GM21786 (cell line): Measurements from ENCODE around the gene LMBRD2.
"Not testable (repeated sequence)": the region's sequence is repeated elsewhere in the genome, so short reads cannot be mapped to it uniquely, and the experiment has no call there.

ENCODE experiments used
- ATAC-seq: cut with Tn5 transposase; IDR thresholded peaks from one replicate; pipeline ENCODE4 v1.9.1; 2021; ENCODE audit not compliant: unreplicated experiment

The LMBRD2 gene

DNA sequence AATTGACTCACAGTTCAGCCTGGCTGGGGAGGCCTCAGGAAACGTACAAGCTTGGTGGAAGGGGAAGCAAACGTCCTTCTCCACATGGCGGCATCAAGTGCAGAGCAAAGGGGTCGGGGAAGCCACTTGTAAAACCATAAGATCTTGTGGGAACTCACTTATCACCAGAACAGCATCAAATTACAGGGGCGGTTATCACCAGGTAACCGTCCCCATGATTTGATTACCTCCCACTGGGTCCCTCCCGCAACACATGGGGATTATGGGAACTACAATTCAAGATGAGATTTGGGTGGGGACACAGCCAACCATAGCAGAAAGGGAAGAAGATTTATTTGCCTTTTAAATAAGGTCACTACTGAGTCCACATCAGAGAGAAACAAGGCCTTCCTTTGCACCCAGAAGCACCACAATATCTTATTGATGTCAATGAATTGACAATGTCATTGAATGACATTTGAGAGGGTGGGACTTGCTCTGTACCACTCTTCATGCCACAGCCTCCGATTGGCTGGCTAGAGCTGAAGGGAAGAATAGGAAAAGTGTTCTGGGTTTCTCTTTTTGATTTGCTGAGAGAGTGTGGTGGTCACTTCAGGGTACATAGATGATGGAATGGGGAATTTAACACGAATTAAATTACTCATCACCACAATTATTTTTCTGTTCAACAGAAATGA lies 11.3 kb upstream of the LMBRD2 start:
- ATAC-seq = no peak

DNA sequence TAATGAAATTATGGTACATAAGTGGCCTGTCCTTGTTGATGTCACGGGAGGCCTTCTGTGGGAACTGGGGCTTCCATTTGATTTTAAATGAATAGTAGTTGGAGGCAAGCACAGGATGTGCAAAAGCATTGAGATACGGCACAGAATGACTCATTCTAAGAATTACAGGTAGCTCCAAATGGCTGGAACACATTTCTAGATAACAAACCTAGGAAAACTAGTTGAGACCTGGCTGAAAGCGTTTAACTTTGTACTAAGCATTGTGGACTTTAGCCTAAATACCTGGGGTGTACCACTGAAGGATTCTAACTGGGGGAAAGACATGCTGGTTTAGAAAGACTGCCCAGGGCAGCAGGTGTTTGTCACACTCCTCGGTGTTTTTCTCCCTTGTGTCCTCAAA lies 9.7 kb upstream of the LMBRD2 start:
- no peak for ATAC-seq

DNA sequence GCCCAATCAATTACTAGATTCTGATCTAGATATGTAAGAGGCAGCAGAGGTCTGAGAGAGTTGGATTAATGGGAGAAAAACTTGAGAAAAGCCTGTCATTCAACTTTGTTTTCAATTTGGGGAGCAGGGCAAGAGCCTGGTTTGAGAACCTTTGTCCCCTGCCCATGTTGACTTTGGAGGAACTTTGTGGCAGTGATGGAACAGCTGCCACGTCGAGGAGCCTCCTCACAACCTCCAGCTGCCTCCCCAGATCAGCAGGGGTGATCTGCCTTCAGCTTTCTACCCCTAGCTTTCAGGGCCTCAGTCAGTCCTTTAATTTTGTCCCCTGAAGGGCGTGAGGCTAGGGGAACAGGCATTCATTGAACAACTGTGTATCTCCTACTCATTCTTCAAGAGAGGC lies 8.9 kb upstream of the LMBRD2 start:
- ATAC-seq = no peak

DNA sequence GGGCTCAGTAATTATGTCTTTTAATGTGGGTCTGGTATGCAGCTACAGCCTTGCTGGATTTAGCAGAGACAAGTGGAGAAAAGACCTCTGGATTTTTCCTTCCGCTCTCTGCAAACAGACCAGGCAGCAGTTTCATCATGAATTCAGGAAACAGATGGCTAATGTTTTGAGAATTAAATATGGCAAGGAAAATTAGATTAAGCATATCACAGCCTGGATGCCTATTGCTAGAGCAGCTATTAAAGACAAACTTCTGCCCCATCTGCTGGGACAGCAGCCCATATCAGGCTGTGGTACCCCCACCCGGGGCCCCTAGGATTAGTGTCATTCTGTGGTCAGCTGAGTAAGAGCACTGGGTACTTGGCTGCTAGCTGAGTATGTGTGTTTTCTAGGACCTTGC lies 6.5 kb upstream of the LMBRD2 start:
- no peak for ATAC-seq

DNA sequence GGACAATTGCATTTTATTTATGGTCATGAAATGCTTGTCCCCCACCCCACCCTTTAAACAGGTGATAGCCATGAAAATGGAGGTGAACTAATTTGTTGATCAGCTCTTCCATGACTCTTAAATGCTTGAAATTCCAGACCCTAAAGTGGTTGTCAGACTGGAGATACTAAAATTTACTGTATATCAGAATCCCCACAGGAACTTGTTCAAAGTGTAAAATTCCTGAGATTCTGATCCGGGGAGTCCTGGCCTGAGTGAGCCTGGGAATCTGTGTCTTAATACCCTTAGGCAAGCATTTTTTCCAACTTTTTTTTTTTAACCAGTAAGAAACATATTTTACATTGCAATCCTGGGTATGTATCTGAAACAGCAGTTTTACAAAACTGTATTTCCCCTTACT lies 4.9 kb upstream of the LMBRD2 start:
- ATAC-seq = no peak

DNA sequence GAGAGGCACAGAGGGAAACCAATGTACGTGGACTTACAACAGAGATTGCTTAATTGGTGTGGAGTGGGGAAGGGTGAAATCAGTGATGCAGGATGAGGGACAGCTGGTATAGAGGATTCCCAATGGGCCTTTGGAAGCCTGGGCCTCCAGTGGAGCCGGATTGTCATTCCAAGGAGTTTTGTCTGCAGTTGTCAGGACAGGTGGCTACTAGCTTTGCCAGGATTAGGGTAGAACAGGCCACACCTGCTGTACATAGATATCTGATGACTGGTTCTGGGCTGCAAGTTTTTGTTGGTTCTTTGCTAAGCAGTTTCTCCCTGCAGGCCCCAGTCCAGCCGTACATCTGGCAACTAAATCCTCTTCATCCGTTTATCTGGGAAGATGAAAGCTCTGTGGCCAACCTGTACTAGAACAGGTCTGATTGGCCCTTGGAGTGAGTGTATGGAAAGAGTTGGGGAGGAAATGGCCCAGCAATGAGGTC lies 4.5 kb upstream of the LMBRD2 start:
- no peak for ATAC-seq

DNA sequence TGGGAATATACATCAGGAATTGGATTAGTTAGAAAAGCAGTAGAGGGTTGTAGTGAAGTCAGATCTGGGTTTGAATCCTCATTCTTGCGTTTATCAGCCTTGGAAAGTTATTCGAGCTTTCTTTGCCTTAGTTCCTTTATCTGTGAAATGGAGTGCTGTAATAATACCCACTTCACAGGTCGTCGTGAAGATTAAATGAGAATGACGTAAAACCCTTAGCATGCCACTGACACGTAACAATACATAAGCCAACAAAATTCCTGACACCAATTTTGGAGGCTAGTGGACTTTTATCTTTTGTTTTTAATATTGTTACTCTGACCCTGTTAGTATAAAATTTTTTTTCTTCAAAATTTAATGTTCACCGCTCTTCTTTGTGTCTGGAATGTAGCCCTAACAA lies 3.6 kb upstream of the LMBRD2 start:
- no peak for ATAC-seq

DNA sequence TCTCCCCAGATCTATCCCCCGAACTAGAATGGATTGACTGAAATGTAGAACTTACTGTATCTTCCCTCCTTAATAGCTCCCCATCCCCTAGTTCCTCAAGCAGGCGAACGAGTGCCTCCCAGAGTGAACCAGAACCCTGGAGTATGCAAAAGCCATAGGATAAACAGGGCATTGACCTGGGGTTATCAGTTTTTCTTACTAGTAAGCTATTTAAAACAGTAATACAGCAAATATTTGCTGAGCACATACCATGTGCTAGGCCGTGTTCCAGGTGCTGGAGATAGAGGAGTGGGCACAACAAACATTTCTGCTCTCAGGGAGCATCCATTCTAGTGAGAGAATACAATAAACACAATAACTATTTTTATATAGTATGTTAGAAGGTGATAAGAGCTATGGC lies 2.0 kb upstream of the LMBRD2 start:
- no peak for ATAC-seq

DNA sequence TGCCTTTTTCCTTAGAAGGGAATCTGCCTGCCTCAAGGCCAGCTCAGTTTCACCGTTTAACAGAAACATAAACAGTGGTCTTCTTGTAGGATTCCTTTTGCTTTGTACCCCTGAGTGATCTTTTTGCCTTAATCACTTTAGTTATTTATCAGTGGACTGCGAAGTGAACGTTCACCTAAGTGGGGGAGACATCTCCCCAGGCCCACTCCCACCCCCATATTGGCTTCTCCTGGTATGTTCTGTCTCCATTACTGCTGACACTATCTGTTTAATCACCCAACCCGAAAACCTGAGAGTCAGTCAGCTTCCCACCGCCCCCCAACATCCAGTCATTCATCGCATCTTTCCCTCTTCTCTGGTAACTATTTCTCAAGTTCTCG lies 1.6 kb upstream of the LMBRD2 start:
- no peak for ATAC-seq

DNA sequence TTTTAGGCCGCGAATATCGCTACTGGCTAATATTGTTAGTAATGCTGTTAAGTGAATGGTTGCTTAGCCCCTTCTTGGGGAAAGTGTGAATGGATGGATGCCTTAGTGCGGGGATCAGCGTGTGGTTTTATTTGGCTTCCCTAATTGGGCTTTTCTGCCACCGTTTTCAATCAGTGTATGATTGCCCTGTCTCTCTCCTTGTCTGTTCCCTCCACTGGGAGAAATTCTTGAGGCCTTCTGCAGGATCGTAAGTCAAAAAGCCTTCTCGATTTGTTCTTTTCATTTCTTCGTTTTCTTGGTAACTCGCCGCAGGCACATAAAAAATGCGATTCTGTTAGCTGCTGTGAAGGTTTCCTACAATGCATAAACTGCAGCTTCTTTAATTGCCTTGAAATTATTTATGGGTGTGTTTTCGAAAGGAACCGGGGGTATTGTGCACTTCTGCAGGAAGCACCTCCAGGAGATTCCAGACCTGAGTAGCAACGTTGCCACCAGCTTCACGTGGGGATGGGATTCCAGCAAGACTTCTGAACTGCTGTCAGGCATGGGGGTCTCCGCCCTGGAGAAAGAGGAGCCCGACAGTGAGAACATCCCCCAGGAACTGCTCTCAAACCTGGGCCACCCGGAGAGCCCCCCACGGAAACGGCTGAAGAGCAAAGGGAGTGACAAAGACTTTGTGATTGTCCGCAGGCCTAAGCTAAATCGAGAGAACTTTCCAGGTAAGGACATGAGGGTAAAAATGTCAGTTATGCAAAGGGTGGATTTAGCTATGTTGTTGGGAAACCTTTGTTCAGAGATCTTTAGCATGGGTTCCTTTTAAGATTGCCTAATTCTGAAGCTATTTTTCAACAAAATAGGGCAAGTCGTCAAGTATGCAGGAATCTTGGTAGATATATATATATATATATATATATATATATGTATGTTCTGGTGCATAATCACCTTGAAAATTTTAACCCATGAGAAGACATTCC lies 924 bp upstream of the LMBRD2 start:
- peak; percentile 0 for ATAC-seq

DNA sequence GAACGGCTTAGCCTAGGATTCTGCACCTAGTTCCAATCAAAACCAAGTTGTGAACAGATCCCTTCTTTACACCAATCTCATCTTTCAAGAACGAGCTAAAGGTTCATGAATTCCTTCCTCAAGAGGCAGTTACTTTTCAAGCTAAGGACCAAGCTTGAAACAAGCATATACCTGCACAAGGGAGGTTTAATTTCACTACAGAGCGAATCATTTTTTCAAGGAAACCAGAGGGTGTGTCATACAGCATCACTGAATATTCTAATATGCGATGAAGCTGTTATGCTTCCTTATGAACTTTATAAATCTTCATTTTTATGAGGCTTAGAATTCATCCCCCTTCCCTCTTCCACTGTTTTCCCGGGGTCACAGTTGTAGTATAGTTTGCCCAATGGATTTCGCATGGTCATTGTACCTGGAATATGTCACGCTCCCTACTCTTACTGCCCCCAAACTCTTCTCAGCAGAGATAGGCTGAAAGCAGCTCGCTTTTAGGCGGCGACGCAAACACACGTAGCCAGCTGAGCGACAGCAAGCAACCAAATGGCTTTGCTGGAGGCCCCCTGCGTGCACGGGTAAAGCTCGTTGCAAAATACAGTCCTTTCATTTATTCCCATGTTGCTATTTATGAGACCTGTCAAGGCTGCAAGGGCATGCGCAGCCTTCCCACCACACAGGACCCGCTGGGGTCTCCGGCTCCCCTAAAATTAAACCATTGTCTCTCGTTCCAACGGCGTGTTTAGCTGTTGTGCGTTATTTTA lies 832 bp downstream of the LMBRD2 start:
- ATAC-seq = peak; percentile 23

DNA sequence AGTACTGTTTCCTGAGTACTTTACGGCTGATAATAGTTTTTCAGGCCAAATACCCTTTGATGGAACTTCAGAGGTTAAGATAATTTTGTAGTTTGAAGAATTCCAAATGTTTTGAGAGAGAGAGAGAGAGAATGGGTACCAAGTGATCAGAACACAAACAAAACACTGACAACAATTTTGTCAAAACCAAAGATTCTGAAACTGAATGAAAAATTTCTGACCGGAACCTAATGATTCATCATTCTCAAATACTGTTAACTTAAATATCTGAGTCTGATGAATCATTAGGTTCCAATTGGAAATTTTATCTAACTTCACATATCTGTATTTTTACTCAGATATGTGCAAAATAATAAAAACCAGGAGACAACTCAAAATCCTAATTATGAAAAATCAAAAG lies 4.0 kb downstream of the LMBRD2 start:
- ATAC-seq = no peak

DNA sequence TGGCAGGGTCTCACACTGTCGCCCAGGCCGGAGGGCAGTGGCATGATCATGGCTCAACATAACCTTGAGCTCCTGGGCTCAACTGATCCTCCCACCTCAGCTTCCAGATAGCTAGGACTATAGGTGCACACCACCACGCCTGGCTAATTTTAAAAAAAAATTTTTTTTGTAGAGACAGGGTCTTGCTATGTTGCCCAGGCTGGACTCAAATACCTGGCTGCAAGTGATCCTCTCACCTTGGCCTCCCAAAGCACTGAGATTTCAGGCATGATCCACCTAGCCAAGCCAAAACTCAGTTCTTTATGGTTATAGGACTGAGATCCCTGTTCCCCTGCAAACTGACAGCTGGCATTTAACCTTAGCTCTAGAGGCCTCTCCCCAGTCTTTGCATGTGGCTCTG lies 5.3 kb downstream of the LMBRD2 start:
- no peak for ATAC-seq

DNA sequence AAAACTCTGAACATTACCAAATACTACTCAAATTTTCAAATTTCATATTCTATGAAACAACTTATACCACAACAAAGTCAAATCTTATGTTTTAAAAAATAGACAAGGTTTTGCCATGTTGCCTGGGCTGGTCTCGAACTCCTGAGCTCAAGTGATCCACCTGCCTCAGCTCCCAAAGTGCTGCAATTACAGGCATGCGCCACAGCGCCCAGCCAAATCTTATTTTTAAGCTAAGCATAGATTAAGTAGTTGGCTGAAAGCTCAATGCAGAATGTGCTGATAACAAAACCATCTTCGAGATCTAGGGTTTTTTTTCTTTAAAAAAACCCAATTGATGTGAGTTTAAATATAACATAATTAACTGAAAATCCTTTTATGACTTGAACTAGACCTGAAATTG lies 6.4 kb downstream of the LMBRD2 start:
- no peak for ATAC-seq

DNA sequence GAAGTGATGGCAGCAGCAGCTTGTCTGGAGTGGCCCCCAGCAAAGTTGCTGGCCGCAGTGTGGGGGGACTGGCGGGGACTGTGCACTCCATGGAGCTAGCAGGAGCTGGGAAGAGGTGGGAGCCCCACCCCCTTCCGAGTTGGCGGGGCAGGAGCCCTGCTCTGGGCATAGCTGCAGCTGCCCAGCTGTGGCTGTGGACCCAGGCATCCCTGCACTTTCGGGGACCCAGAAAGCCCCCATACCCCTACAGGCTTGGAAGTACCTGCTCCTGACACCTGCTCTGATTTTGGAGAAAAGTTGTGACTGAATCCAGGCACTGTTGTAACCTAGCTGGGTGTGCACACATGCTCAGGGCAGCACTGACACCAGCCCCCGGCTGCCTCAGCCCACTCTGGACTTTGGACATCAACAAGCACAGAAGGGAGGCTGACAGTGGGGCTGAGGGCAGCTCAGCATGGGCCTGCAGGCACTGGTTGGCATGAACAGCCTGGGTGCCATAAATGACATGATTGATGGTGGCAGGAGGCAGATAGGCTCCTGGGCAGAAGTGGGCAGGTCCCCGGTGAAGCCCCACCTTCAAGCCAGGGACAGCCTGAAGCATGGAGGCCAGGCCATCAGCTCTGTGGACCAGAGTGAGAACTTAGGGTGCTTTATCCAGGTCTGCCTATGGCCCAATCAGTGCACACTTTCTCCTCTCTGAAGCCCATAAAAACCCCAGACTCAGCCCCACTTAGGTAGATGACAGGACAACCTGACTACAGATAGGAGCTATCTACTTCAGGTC lies 12.6 kb downstream of the LMBRD2 start:
- no peak for ATAC-seq

DNA sequence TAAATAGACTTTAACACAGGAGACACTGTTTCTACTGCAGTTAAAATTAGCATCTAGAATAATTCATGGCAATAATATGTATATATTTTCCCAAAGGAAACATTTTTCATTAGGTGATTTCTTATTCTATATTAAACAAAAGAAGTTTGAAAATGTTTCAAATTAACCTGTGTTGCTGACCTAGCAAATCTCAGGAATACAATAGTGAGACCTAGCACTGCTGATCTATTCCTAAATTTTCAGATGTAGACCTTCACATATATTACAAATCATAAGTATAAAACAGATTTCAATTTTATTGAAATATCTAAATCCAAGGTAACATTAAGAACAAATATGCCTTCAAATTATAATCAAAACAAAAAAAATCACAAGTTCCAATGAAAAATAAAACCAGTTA lies 15.1 kb downstream of the LMBRD2 start:
- no peak for ATAC-seq

DNA sequence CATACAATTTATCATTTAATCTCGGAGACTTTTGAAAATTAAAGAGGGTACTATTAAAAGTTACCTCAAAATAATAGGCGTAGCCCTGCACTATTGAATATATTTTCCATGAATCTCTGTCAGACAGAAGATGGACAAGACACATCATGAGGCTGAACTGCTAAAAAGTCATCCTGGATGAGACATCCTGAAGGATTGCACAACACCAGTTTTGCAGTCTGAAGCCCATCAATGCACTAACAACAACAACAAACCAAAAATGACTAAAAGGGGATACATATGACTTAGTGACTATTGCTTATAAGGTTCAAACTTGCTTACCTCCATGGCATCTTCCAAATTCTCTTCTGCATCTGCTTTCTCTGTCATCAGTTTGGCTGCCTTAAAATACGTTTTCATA lies 15.7 kb downstream of the LMBRD2 start:
- no peak for ATAC-seq

DNA sequence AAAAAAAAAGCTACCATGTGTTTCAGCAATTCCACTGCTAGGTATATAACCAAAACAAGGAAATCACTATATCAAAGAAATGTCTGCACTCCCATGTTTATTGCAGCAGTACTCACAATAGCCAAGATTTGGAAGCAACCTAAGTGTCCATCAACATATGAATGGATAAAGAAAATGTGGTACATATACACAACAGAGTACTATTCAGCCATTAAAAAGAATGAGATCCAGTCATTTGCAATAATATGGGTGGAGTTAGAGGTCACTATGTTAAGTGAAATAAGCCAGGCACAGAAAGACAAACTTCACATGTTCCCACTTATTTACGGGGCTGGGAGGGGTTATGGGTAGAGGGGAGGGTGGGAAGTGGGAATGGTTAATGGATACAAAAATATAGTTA lies 18.7 kb downstream of the LMBRD2 start:
- not testable (repeated sequence) for ATAC-seq

DNA sequence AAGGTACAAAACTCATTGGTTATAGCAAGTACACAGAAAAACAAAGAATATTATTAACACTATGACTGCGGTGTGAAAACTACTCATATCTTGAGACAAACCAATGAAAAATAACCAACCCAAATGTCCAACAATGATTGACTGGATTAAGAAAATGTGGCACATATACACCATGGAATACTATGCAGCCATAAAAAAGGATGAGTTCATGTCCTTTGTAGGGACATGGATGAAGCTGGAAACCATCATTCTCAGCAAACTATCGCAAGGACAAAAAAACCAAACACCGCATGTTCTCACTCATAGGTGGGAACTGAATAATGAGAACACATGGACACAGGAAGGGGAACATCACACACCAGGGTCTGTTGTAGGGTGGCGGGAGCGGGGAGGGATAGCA lies 22.0 kb downstream of the LMBRD2 start:
- not testable (repeated sequence) for ATAC-seq

DNA sequence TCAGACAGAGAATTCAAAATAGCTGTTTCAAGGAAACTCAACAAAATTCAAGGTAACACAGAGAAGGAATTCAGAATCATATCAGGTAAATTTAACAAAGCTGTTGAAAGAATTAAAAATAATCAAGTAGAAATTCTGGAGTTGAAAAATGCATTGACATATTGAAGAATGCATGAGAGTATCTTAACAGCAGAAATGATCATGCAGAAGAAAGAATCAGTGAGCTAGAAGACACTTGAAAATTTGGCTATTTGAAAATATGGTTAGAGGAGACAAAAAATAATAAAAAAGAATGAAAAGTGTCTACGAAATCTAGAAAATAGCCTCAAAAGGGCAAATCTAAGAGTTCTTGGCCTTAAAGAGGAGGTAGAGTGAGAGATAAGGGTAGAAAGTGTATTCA lies 22.9 kb downstream of the LMBRD2 start:
- ATAC-seq = no peak

DNA sequence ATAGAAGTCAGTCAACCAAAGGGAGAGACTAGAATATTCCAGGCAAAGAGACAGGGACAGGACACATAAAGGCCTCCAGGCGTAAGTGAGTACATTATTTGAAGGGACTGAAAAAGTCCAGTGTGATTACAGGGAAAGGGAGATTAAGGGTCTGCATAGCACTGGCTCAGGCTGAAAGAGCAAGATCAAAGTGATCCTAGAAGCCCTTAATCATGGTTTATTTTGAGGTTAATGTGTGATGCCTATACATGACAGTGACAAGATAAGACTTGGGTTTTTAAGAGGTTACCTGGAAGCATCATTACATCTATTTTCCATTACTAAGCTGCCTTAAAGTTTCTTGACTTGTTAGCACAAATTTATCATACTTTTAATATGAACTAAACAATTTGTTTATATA lies 25.8 kb downstream of the LMBRD2 start:
- no peak for ATAC-seq
